HepG2 (cell line): Measurements from ENCODE around the gene PRR35. TPM values are rescaled to one million over a fixed set of nuclear protein-coding genes. Genes with fewer than 3 reads are reported as not detected.

ENCODE experiments used
- AHDC1 ChIP-seq: sonication (generic); formaldehyde crosslinking; IDR thresholded peaks from 2 replicates; pipeline ENCODE4 v1.5.1; 2020; ENCODE audit warnings: mild to moderate bottlenecking, missing genetic modification reagents, borderline replicate concordance
- ATF4 ChIP-seq, 2 experiments: fragments of 450-650 bp in 1 of 2; sonication (generic) in 1 of 2; formaldehyde crosslinking; IDR thresholded peaks; 2 replicates each; pipeline versions ENCODE4 v1.5.0 to v1.8.0; 2020 to 2022; ENCODE audit warnings: mild to moderate bottlenecking in 1 of 2, missing genetic modification reagents in 1 of 2
- CAMTA2 ChIP-seq: sonication (generic); formaldehyde crosslinking; IDR thresholded peaks from 2 replicates; pipeline ENCODE4 v1.4.0; 2020; ENCODE audit warnings: mild to moderate bottlenecking, missing genetic modification reagents, borderline replicate concordance
- FIP1L1 ChIP-seq: fragments of 200-400 bp; formaldehyde crosslinking; IDR thresholded peaks from 2 replicates; pipeline ENCODE4 v1.6.1; 2018; ENCODE audit warnings: low read depth, mild to moderate bottlenecking, low read length, moderate library complexity, borderline replicate concordance; ENCODE audit not compliant: insufficient read depth
- FOXJ3 ChIP-seq: sonication (generic); formaldehyde crosslinking; IDR thresholded peaks from 2 replicates; pipeline ENCODE4 v1.4.0; 2020; ENCODE audit warnings: missing genetic modification reagents, mild to moderate bottlenecking, borderline replicate concordance
- HCFC1 ChIP-seq: fragments of 150-350 bp; IDR thresholded peaks from 2 replicates; pipeline ENCODE4 v1.6.1; 2014; ENCODE audit warnings: low read depth, low read length
- HNRNPH1 ChIP-seq: fragments of 200-400 bp; formaldehyde crosslinking; optimal IDR thresholded peaks from 2 replicates; pipeline ENCODE3; 2017; ENCODE audit warnings: mild to moderate bottlenecking, low read depth, low read length
- HOXA3 ChIP-seq: sonication (generic); formaldehyde crosslinking; IDR thresholded peaks from 2 replicates; pipeline ENCODE4 v1.5.0; 2020; ENCODE audit warnings: missing genetic modification reagents
- ISL2 ChIP-seq: sonication (generic); formaldehyde crosslinking; IDR thresholded peaks from 2 replicates; pipeline ENCODE4 v1.5.0; 2020; ENCODE audit warnings: missing genetic modification reagents
- NCOA1 ChIP-seq: sonication (generic); formaldehyde crosslinking; IDR thresholded peaks from 2 replicates; pipeline ENCODE4 v1.9.0; 2021; ENCODE audit warnings: missing genetic modification reagents
- NR2F2 ChIP-seq: IDR thresholded peaks from 2 replicates; pipeline ENCODE4 v1.6.1; 2012; ENCODE audit warnings: low read depth, inconsistent platforms, borderline replicate concordance
- SPEN ChIP-seq: sonication (generic); formaldehyde crosslinking; IDR thresholded peaks from 2 replicates; pipeline ENCODE4 v1.5.1; 2020; ENCODE audit warnings: low read depth, mild to moderate bottlenecking, missing genetic modification reagents
- SRY ChIP-seq: sonication (generic); formaldehyde crosslinking; IDR thresholded peaks from 2 replicates; pipeline ENCODE4 v1.8.0; 2022; ENCODE audit warnings: mild to moderate bottlenecking, missing genetic modification reagents
- TBX2 ChIP-seq: sonication (generic); formaldehyde crosslinking; IDR thresholded peaks from 2 replicates; pipeline ENCODE4 v1.5.0; 2020; ENCODE audit warnings: missing genetic modification reagents, mild to moderate bottlenecking, borderline replicate concordance
- ZBTB39 ChIP-seq: sonication (generic); formaldehyde crosslinking; IDR thresholded peaks from 2 replicates; pipeline ENCODE4 v1.5.0; 2020; ENCODE audit warnings: missing genetic modification reagents
- ZFAT ChIP-seq: sonication (generic); formaldehyde crosslinking; conservative IDR thresholded peaks from 2 replicates; pipeline ENCODE4 v1.8.1; 2023; ENCODE audit warnings: missing genetic modification reagents, inconsistent platforms
- ZNF124 ChIP-seq: sonication (generic); formaldehyde crosslinking; IDR thresholded peaks from 2 replicates; pipeline ENCODE4 v1.4.0; 2020; ENCODE audit warnings: missing genetic modification reagents
- ZNF672 ChIP-seq: sonication (generic); formaldehyde crosslinking; IDR thresholded peaks from 2 replicates; pipeline ENCODE4 v1.8.1; 2022; ENCODE audit warnings: missing genetic modification reagents
- polyA plus RNA-seq, 8 experiments: library from polyadenylated mRNA; depleted of rRNA in 3 of 8; stranded (reverse) in 7 of 8; unstranded in 1 of 8; fragments of >200 nt; fragmentation: Illumina TruSeq in 4 of 8; extraction: Trizol in 4 of 8; gene quantifications; 2 replicates each; pipeline versions ENCODE4 v1.2.1 to v1.2.3, GENCODE V29; 2011 to 2016; ENCODE audit warnings: low read depth in 4 of 8, missing spikeins in 1 of 8, mixed read lengths in 1 of 8; ENCODE audit not compliant: insufficient read depth in 1 of 8
- total RNA-seq, 5 experiments: library from RNA; depleted of rRNA; stranded (reverse); fragments of >200 nt; fragmentation: Illumina TruSeq; extraction: Trizol; gene quantifications; 2 replicates each; pipeline ENCODE4 v1.2.3, GENCODE V29; 2016; ENCODE audit warnings: low read depth in 1 of 5
- TF ChIP-seq, protein P1 (sequence below): sonication (generic); IDR thresholded peaks from 2 replicates; pipeline ENCODE4 v1.6.1; 2016; ENCODE audit warnings: low read depth, borderline replicate concordance

PRR35 gene
- total and polyA plus RNA-seq, 2 of the 13 experiments (the other 11 are each of a cell fraction or from before 2014, with no cell fraction given) = 0.07 to 0.16 TPM

DNA sequence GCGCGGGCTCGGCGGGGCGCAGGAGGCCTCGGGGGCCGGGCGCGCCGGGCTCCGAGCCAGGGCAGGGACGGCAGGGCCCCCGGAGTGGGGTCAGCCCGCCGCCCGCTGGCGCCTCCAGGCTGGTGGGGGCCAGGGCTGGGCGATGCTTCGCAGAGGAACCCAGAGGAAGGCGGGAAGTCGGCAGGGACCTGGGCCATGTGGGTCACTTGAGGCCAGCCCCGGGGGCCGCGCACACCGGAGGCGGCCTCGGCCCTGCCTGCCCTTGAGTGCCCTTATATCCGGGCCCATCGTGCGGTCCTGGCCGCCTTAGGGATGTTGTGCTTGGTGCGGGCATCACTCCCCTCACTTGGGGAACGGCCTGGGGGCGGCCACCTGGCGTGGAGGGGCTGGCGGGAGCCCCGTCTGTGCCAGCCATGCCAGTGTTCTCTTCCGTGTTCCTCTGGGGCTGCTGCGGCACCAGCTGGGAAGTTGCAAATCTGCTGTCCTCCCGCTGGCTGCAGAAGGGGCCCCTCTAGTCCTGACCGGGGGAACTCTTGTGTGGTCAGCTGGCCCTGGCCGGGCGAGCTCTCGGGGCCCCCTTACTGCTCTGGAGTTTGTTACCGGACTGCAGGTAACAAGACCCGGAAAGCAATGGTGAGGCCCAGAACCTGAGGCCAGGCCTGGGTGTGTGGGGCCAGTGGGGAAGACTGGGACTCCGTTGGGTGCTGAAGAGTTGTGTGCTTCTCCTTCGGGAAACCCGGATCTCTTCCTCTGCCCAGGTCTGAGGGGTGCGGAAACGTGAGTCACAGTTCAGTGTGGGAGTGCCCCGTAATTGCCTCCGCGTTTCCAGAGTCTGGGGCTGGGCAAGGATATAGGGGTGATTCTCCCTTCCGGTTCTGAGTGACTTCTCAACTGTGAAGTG, 31.8 kb upstream of the PRR35 start (continued):
- TF ChIP-seq AHDC1 (CRISPR knock-in tag) (no peak), FIP1L1 (no peak), NCOA1 (no peak), HCFC1 (no peak), SRY (no peak), ZNF672 (CRISPR knock-in tag) (no peak), TBX2 (peak; percentile 39), NR2F2 (no peak), ZNF124 (CRISPR knock-in tag) (0 out of 2 replicates have a peak, but pooled peaks have one; percentile 53), SPEN (peak; percentile 49; the same call in 1 of the 2 replicates), HNRNPH1 (no peak), CAMTA2 (no peak), ATF4 (CRISPR knock-in tag; IDR thresholded peaks at IDR 0.05) (no peak), ISL2 (CRISPR knock-in tag) (0 out of 2 replicates have a peak, but pooled peaks have one; percentile 17), HOXA3 (0 out of 2 replicates have a peak, but pooled peaks have one; percentile 13), ZBTB39 (CRISPR knock-in tag) (no peak), FOXJ3 (CRISPR knock-in tag) (no peak), ZFAT (no peak)
- TF ChIP-seq, protein P1, sequence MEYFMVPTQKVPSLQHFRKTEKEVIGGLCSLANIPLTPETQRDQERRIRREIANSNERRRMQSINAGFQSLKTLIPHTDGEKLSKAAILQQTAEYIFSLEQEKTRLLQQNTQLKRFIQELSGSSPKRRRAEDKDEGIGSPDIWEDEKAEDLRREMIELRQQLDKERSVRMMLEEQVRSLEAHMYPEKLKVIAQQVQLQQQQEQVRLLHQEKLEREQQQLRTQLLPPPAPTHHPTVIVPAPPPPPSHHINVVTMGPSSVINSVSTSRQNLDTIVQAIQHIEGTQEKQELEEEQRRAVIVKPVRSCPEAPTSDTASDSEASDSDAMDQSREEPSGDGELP = peak; percentile 39; the same call in 1 of the 2 replicates
